ENCODE measurements around the gene DBX1. TPM values are rescaled to one million over a fixed set of nuclear protein-coding genes. Genes with fewer than 3 reads are reported as not detected.
"Not testable (repeated sequence)": the region's sequence is repeated elsewhere in the genome, so short reads cannot be mapped to it uniquely, and the experiment has no call there.

The DBX1 gene
- polyA plus RNA-seq, 2 of the 4 experiments (the other 2 are of a cell fraction) = not detected

GRCh38 chr11:20201231-20201630, 41.0 kb upstream of the DBX1 start:
- POLR2A ChIA-PET = no interaction called here
- FAIRE-seq (no peak), ATAC-seq (no peak), DNase-seq (ENCODE audit: low read depth in 1 of 2, low spot score in 1 of 2) (no peak)
- H3K4me1 ChIP-seq = no peaks in the 10 kb centered on the region
- CTCF ChIA-PET = no interaction called here
- no peaks in the 10 kb centered on the region for H3K9me3 ChIP-seq
- no peak overlapping the region for H3K27ac ChIP-seq
- TF ChIP-seq RARB (CRISPR knock-in tag; IDR thresholded peaks at IDR 0.05) = no peak
- TF ChIP-seq MAFK (IDR thresholded peaks at IDR 0.05; ENCODE audit: partially characterized antibody) = no peak
- no peak for TF ChIP-seq POLR2AphosphoS2 (conservative IDR thresholded peaks at IDR 0.05; ENCODE audit: low read length)
- no peak for TF ChIP-seq ZSCAN20 (CRISPR knock-in tag; IDR thresholded peaks at IDR 0.05)
- TF ChIP-seq NR3C1 (IDR thresholded peaks at IDR 0.05) = no peak
- no peak for TF ChIP-seq CBX8 (IDR thresholded peaks at IDR 0.05)
- TF ChIP-seq PBX3 (IDR thresholded peaks at IDR 0.05) = no peak
- TF ChIP-seq ESRRA (IDR thresholded peaks at IDR 0.05; ENCODE audit: borderline replicate concordance, low read length) = no peak
- TF ChIP-seq ZFP36 (IDR thresholded peaks at IDR 0.05; ENCODE audit: borderline replicate concordance, partially characterized antibody) = no peak
- H3K4me2 ChIP-seq = no peak overlapping the region
- WGBS (ENCODE audit: missing lambda C conversion rate) = 10% methylated on average over 2 of the region's 2 CpGs
- no peak overlapping the region for H3K4me3 ChIP-seq

- FAIRE-seq; CTCF ChIA-PET; ATAC-seq; H3K4me3 ChIP-seq; POLR2A ChIA-PET; DNase-seq (ENCODE audit: low read depth in 1 of 2, low spot score in 1 of 2); H3K27ac ChIP-seq; H3K9me3 ChIP-seq; H3K4me1 ChIP-seq: not testable (repeated sequence)
- 36% methylated on average over 5 of the region's 5 CpGs for WGBS (ENCODE audit: missing lambda C conversion rate)
- H3K4me2 ChIP-seq = 0 out of 3 replicates have a peak overlapping the region, but pooled peaks have one; percentile 10
Measured at GRCh38 chr11:20200331-20200955, 40.2 kb upstream of the DBX1 start.

- H3K4me1 ChIP-seq = no peaks in the 10 kb centered on the region
- FAIRE-seq = no peak
- WGBS (ENCODE audit: missing lambda C conversion rate) = 20% methylated on average over 2 of the region's 2 CpGs
- no peak for DNase-seq (ENCODE audit: low read depth in 1 of 2, low spot score in 1 of 2)
- POLR2A ChIA-PET = no interaction called here
- ATAC-seq = no peak
- H3K4me2 ChIP-seq = no peak overlapping the region
- TF ChIP-seq TP53 (CRISPR knock-in tag; IDR thresholded peaks at IDR 0.05) (no peak), HMGXB4 (CRISPR knock-in tag; IDR thresholded peaks at IDR 0.05; ENCODE audit: borderline replicate concordance) (no peak), HOXB13 (CRISPR knock-in tag; IDR thresholded peaks at IDR 0.05; ENCODE audit: low read depth) (no peak), KDM1A (IDR thresholded peaks at IDR 0.05; ENCODE audit: low read depth) (no peak), POLR2A (IDR thresholded peaks at IDR 0.05; ENCODE audit: low read length) (no peak), FOSL2 (IDR thresholded peaks at IDR 0.05) (no peak), FOSL2 (CRISPR knock-in tag; IDR thresholded peaks at IDR 0.05) (no peak), MYC (IDR thresholded peaks at IDR 0.05; ENCODE audit: borderline replicate concordance, low read length) (no peak), FOSB (CRISPR knock-in tag; IDR thresholded peaks at IDR 0.05) (no peak), RCOR1 (IDR thresholded peaks at IDR 0.05; ENCODE audit: low read depth, low read length) (no peak), CEBPB (IDR thresholded peaks at IDR 0.05) (no peak)
- no peaks in the 10 kb centered on the region for H3K9me3 ChIP-seq
- CTCF ChIA-PET = no interaction called here
- H3K27ac ChIP-seq = no peak overlapping the region
- H3K4me3 ChIP-seq = no peak overlapping the region
Measured at GRCh38 chr11:20197881-20198280, 37.6 kb upstream of the DBX1 start.

- FAIRE-seq (no peak), ATAC-seq (no peak), DNase-seq (ENCODE audit: low read depth in 1 of 2, low spot score in 1 of 2) (no peak)
- Histone ChIP-seq H3K4me2 (no peak overlapping the region), H3K4me3 (no peak overlapping the region), H3K4me1 (no peaks in the 10 kb centered on the region), H3K9me3 (no peaks in the 10 kb centered on the region), H3K27ac (no peak overlapping the region)
- TF ChIP-seq RFX5 (IDR thresholded peaks at IDR 0.05) (no peak), MYC (IDR thresholded peaks at IDR 0.05; ENCODE audit: borderline replicate concordance, low read length) (no peak), NR3C1 (IDR thresholded peaks at IDR 0.05) (no peak), KDM1A (IDR thresholded peaks at IDR 0.05; ENCODE audit: low read depth) (no peak), E2F6 (IDR thresholded peaks at IDR 0.05; ENCODE audit: borderline replicate concordance, low read depth) (no peak), SREBF2 (IDR thresholded peaks at IDR 0.05) (no peak), CEBPB (IDR thresholded peaks at IDR 0.05) (no peak), POLR2AphosphoS2 (conservative IDR thresholded peaks at IDR 0.05; ENCODE audit: low read length) (no peak), HEYL (CRISPR knock-in tag; IDR thresholded peaks at IDR 0.05) (no peak)
- ChIA-PET POLR2A (no interaction called here), CTCF (interaction anchor here (1.3 to 1.5 kb wide), 3 partner anchors 13 to 66 kb away, joined by 3 to 5 read pairs (median 4); no protein-coding TSS in a partner anchor)
- WGBS (ENCODE audit: missing lambda C conversion rate) = 37% methylated on average over 2 of the region's 2 CpGs
Measured at GRCh38 chr11:20194470-20194869, 34.2 kb upstream of the DBX1 start.
